ENCODE data around the gene DGCR6.
"Not testable (repeated sequence)": the region's sequence is repeated elsewhere in the genome, so short reads cannot be mapped to it uniquely, and the experiment has no call there.

Gene DGCR6

DNA sequence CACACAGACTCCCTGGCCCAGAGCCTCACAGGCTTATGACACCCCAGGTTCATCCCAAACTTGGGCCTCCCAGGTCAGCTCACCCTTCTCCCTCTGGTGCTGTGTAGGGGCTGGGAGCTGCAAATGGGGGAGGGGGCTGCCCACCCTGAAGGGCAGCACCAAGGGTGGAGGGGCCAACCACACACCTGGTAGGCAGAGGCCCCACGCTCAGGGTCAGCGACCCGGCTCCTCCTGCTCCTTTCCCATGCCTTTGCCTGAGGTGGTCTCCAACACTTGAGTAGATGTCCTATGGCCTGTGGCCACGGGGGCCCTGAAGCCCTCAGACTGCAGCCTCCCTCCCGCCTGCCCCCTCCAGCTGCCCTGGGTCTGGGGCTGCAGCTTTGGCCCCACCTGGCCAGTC is 3.4 kb downstream of the DGCR6 start:
- POLR2A ChIA-PET: no interaction called here
- no peak for DNase-seq (ENCODE audit: low read depth, low spot score)
- TF ChIP-seq, protein P1, sequence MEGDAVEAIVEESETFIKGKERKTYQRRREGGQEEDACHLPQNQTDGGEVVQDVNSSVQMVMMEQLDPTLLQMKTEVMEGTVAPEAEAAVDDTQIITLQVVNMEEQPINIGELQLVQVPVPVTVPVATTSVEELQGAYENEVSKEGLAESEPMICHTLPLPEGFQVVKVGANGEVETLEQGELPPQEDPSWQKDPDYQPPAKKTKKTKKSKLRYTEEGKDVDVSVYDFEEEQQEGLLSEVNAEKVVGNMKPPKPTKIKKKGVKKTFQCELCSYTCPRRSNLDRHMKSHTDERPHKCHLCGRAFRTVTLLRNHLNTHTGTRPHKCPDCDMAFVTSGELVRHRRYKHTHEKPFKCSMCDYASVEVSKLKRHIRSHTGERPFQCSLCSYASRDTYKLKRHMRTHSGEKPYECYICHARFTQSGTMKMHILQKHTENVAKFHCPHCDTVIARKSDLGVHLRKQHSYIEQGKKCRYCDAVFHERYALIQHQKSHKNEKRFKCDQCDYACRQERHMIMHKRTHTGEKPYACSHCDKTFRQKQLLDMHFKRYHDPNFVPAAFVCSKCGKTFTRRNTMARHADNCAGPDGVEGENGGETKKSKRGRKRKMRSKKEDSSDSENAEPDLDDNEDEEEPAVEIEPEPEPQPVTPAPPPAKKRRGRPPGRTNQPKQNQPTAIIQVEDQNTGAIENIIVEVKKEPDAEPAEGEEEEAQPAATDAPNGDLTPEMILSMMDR (IDR thresholded peaks at IDR 0.05; ENCODE audit: insufficient read depth, low read length, missing control alignments): no peak
- H3K4me3 ChIP-seq (ENCODE audit: low read depth, low read length): no peak overlapping the region
- CTCF ChIA-PET: no interaction called here

DNA sequence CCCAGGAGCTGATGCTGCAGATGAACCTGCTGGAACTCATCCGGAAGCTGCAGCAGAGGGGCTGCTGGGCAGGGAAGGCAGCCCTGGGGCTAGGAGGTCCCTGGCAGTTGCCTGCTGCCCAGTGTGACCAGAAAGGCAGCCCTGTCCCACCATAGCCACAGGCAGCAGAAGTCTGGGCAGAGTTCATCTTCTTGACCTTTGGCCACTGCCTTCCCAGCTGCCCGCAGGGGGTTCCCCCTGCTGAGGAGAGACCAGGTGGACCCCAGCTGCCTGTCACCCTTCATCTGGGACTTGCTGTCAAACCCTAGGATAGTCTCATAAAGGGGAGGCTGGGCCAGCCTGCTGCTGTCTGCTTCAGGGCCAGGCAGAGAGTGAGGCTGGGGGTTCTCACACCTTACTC is 5.4 kb downstream of the DGCR6 start:
- H3K4me3 ChIP-seq (ENCODE audit: low read depth, low read length); CTCF ChIA-PET; POLR2A ChIA-PET; DNase-seq (ENCODE audit: low read depth, low spot score): not testable (repeated sequence)

DNA sequence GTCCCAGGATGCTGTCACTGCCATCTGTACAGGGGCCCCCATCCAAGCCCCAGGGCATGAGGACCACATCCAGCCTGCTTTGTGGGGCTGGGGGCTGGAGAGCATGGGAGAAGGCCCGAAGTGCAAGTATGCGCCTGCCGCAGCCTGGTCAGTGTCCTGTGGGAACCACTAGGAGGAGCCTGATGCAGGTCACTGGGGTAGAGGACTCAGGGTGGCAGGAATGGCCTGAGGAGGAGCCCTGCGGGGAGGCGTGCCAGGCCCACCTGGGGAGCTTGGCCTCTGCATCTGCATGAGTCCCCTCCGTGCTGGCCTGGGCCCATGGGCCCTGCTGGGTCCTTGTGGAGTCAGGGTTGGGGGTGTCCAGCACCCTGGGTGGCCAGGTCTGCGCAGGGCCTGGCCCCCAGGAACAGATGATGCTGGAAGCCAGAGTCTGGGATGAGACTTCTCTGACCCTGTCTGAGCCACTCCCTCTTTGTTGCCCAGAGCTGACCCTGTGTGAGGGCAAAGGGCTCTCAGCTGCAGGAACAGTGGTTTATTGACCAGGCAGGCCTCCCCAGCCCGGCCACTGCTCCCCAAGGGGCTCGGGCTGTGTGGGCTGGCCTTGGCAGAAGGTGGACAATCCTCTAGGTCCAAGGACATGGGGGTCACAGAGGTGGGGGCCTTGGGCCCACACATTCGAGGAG is 6.3 kb downstream of the DGCR6 start:
- CTCF ChIA-PET; H3K4me3 ChIP-seq (ENCODE audit: low read depth, low read length); POLR2A ChIA-PET; DNase-seq (ENCODE audit: low read depth, low spot score): not testable (repeated sequence)

DNA sequence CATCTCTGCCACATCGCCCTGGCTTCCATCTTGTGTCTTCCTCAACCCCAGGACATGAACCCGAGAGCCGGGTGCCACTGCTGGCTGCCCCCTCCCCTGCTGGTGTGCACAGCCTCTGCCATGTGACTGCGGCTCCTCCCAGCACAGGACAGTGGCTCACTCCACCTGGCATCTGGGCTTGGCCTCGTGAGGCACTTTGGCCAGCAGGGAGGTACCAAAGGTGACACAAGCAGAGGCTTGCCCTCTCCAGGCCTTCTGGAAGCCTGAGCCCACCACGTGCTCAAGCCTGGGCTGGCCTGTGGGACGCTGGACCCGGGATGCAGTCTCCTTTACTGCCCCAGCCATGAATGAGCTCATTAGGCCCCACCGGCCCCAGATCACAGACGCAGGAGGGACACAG is 8.4 kb downstream of the DGCR6 start:
- CTCF ChIA-PET; H3K4me3 ChIP-seq (ENCODE audit: low read depth, low read length); DNase-seq (ENCODE audit: low read depth, low spot score); POLR2A ChIA-PET: not testable (repeated sequence)

DNA sequence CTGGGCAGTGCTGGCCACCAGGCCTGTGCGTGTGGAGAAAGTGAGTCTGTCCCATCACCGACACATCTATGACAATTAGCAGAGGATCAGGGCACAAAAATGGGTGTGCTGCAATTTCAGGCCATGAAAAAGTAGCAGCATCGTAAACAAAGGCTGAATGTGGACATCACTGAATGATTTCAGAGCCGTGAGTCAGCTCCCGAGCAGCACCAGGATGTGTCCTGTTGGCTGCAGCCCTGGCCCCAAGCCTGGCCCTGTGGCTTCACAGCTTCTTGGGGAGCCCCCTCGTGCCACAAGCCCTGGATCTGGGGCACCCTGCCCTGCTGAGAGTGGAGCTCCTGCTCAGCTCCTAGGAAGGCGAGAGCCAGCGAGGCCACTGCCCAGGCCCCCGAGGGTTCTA is 9.4 kb downstream of the DGCR6 start:
- CTCF ChIA-PET; H3K4me3 ChIP-seq (ENCODE audit: low read depth, low read length); DNase-seq (ENCODE audit: low read depth, low spot score); POLR2A ChIA-PET: not testable (repeated sequence)

DNA sequence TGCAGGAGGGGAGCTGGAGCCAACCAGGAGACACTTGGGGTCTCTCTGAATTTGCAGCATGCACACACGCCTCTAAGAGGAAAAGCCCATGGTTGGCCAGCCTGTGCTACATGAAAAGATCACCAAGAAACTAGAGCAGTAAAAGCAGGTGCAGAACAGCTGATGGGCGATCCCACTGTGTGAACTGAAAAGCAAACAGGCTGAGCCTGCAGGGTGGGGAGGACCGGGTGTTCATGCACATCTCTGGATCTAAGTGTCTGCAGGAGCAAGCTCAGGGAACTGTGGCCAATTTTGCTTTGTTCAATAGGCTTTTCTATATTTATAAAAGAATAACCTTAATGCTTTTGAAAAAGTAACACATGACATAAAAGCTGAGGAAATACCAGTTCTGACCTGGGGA is 11.7 kb downstream of the DGCR6 start:
- CTCF ChIA-PET; POLR2A ChIA-PET; DNase-seq (ENCODE audit: low read depth, low spot score); H3K4me3 ChIP-seq (ENCODE audit: low read depth, low read length): not testable (repeated sequence)

DNA sequence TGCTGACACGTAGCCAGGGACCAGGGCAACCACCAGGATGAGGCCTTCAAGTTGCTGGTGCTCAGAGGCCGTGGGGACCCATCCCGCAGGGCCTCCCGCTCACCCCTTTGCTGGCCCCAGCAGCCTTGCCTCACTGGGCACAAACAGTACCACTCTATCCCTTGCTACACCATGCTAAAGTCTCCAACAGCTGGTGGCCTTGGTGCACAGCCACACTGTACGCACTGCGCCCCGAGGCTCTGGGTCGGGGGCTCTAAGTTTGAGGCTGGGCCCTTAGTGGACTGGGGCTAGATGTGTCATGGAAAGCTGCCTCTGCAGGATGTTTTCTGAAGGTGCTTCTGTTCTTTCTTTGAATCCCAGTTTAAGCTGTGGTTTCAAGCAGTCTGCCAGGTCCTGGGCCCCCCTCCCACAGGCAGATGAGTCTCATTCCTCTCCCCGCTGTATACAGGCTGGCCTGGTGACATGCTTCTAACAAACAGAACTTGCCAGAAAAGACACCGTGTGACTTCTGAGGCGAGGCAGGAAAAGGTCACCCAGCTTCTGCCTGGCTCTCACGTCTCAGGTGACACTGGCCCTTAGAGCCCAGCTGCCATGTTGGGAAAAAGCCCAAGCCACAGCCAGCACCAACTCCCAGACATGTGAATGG is 14.3 kb downstream of the DGCR6 start:
- POLR2A ChIA-PET; H3K4me3 ChIP-seq (ENCODE audit: low read depth, low read length); DNase-seq (ENCODE audit: low read depth, low spot score); CTCF ChIA-PET: not testable (repeated sequence)

DNA sequence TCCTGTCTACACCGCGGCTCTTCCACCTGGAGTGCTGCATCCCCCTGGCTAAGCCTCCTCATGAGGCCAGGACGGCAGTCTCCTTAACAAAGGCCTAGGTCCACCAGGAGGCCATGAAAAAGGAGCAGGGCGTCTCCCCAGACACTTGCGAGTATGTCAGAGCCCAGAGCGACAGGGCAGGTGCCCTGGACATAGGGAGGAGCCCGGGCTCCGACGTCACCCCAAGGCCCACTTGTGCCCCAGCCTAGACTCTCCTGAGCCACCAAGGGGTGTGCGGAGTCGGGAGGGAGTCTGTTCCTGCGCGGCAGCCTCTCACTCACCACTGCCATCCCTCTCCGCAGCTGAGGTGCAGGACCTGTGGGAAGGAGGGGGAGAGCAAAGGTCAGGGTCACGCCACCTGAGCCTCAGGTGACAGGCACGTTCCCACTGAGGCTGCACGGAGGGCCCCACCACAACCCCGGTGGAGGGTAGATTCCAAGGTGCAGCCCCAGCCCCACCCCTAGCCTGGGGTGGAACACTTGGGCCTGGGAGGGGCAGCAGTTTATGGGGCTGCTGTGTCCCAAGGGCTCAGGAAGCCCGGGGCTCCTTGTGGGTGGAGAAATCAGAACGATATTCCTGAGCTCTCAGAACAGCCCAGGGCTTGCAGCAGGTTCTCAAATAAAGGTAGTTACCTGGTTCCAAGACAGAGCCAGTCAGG is 19.4 kb downstream of the DGCR6 start:
- CTCF ChIA-PET: no interaction called here
- DNase-seq (ENCODE audit: low read depth, low spot score): no peak
- no peak overlapping the region for H3K4me3 ChIP-seq (ENCODE audit: low read depth, low read length)
- POLR2A ChIA-PET: no interaction called here
- TF ChIP-seq, protein P1 (IDR thresholded peaks at IDR 0.05; ENCODE audit: insufficient read depth, low read length, missing control alignments): no peak

DNA sequence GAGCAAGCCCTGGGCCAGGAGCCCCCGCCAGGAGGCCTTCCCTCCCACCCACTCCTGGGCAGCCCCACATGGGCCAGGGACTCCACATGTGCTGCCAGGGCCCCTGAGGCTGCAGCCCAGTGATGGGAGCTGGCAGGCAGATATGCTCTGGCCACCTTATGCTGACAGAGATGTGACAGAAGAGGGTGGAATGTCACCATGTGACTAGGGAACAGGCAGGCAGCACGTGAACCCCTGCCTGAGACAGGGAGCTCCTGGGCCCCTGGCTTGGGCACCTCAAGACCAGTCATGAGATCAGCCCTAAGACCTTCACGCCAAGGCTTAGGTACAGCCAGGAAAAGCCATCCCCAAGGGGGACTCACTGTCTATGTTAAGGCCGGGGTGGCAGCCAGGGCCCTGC is 20.9 kb downstream of the DGCR6 start:
- ChIA-PET CTCF (no interaction called here), POLR2A (no interaction called here)
- H3K4me3 ChIP-seq (ENCODE audit: low read depth, low read length): no peak overlapping the region
- TF ChIP-seq, protein P1 (IDR thresholded peaks at IDR 0.05; ENCODE audit: insufficient read depth, low read length, missing control alignments): no peak
- DNase-seq (ENCODE audit: low read depth, low spot score): no peak

Data from AG04449 (cell line).